H1 (cell line): ENCODE results near the gene TRMT61A. TPM values are rescaled to one million over a fixed set of nuclear protein-coding genes. Genes with fewer than 3 reads are reported as not detected.
A peak's percentile ranks its signal among the peaks of the same experiment; 100 is the strongest.

Experiments used
- BCL11A ChIP-seq, 2 experiments: IDR thresholded peaks; one replicate each; pipeline ENCODE4 v1.6.1; 2011; ENCODE audit warnings: low read depth in 2 of 2, low read length in 2 of 2, mild to moderate bottlenecking in 2 of 2
- TAF7 ChIP-seq: optimal IDR thresholded peaks from 2 replicates; pipeline ENCODE3; 2011; ENCODE audit warnings: low read depth, mild to moderate bottlenecking, inconsistent platforms, low read length, moderate library complexity, borderline replicate concordance
- polyA plus RNA-seq, 7 experiments: library from polyadenylated mRNA; depleted of rRNA in 3 of 7; stranded (reverse) in 5 of 7; unstranded in 2 of 7; fragments of >200 nt in 5 of 7; fragments of 200-250 nt in 2 of 7; gene quantifications; 1 replicate in 5 of 7; 2 replicates in 1 of 7; 4 replicates in 1 of 7; pipeline versions ENCODE4 v1.2.1 to v1.2.3, GENCODE V29; 2011 to 2013; ENCODE audit warnings: missing spikeins in 2 of 7, mixed read lengths in 2 of 7
- total RNA-seq: library from RNA; stranded (reverse); fragmentation: NEBNext Ultra II Directional; extraction: Animal tissue kit (Norgen Biotek cat#: 25700); gene quantifications from 2 replicates; pipeline ENCODE4 v1.2.1, GENCODE V29; 2021

The TRMT61A gene
- total and polyA plus RNA-seq, 2 of the 8 experiments (the other 6 are each of a cell fraction or from before 2014, with no cell fraction given): 15.8 to 19.0 TPM

GRCh38 chr14:103522649-103523574 is 6.1 kb upstream of the TRMT61A start, which contains the start of gene CKB (continued):
- TF ChIP-seq TAF7 (peak; percentile 95), BCL11A (IDR thresholded peaks at IDR 0.05; ENCODE audit: low read depth in 2 of 2, low read length in 2 of 2) (no peak)
- TF ChIP-seq, all 59 proteins: peak for 16
